ENCODE data around the gene FEZF2.

GRCh38 chr3:62369476-62369743 lies 3.9 kb downstream of the FEZF2 start:
- no peak for TF ChIP-seq SUZ12 (IDR thresholded peaks at IDR 0.05; ENCODE audit: low read length)
- no peak for TF ChIP-seq CTCF (IDR thresholded peaks at IDR 0.05; ENCODE audit: control extremely low read depth in 1 of 3, insufficient read depth in 1 of 3, low read depth in 1 of 3, low read length in 3 of 3)
- TF ChIP-seq SP2 (IDR thresholded peaks at IDR 0.05; ENCODE audit: low read length) = no peak
- no peak for TF ChIP-seq POLR2A (IDR thresholded peaks at IDR 0.05; ENCODE audit: control extremely low read depth in 1 of 2, low read depth in 2 of 2, low read length in 2 of 2)
- no peak for TF ChIP-seq POLR2AphosphoS5 (IDR thresholded peaks at IDR 0.05; ENCODE audit: low read depth, low read length)
- TF ChIP-seq JUND (IDR thresholded peaks at IDR 0.05; ENCODE audit: low read length) = no peak
- no peak for TF ChIP-seq ASH2L (IDR thresholded peaks at IDR 0.05; ENCODE audit: low read length)
- no peak for TF ChIP-seq EZH2 (IDR thresholded peaks at IDR 0.05; ENCODE audit: low read depth, low read length, severe bottlenecking)
- TF ChIP-seq EP300 (IDR thresholded peaks at IDR 0.05; ENCODE audit: borderline replicate concordance in 1 of 2, low read depth in 2 of 2, low read length in 2 of 2) = no peak
- no peak for TF ChIP-seq TCF12 (IDR thresholded peaks at IDR 0.05; ENCODE audit: low read depth, low read length)
- TF ChIP-seq FOSL1 (IDR thresholded peaks at IDR 0.05; ENCODE audit: insufficient read depth, low read depth, low read length) = no peak
